Measurements from ENCODE around the gene CTPS2.
A peak's percentile ranks its signal among the peaks of the same experiment; 100 is the strongest.
"Not testable (repeated sequence)": the region's sequence is repeated elsewhere in the genome, so short reads cannot be mapped to it uniquely, and the experiment has no call there.

The CTPS2 gene

GRCh38 chrX:16654093-16654492, 58.4 kb downstream of the CTPS2 start:
- DNase-seq (ENCODE audit: low read depth, low spot score): no peak

GRCh38 chrX:16653424-16653823, 59.0 kb downstream of the CTPS2 start:
- no peak for DNase-seq (ENCODE audit: low read depth, low spot score)

GRCh38 chrX:16651391-16652024, 61.0 kb downstream of the CTPS2 start:
- no peak for DNase-seq (ENCODE audit: low read depth, low spot score)

GRCh38 chrX:16649858-16650257, 62.6 kb downstream of the CTPS2 start, which contains the start of gene S100G:
Gene S100G, plus strand, starts transcription at chrX:16650158. Its CDS starts 849 bp downstream, at chrX:16651007.
- no peak for DNase-seq (ENCODE audit: low read depth, low spot score)

GRCh38 chrX:16646366-16647138, 65.9 kb downstream of the CTPS2 start:
- no peak for DNase-seq (ENCODE audit: low read depth, low spot score)

GRCh38 chrX:16643176-16643575, 69.3 kb downstream of the CTPS2 start:
- no peak for DNase-seq (ENCODE audit: low read depth, low spot score)

- DNase-seq (ENCODE audit: low read depth, low spot score): no peak
Observed at GRCh38 chrX:16640823-16641222, 71.6 kb downstream of the CTPS2 start.

GRCh38 chrX:16639966-16640365, 72.5 kb downstream of the CTPS2 start:
- DNase-seq (ENCODE audit: low read depth, low spot score): no peak

- no peak for DNase-seq (ENCODE audit: low read depth, low spot score)
Observed at GRCh38 chrX:16638533-16638932, 73.9 kb downstream of the CTPS2 start.

- DNase-seq (ENCODE audit: low read depth, low spot score): no peak
Observed at GRCh38 chrX:16635596-16635995, 76.9 kb downstream of the CTPS2 start.

GRCh38 chrX:16635040-16635439, 77.4 kb downstream of the CTPS2 start:
- DNase-seq (ENCODE audit: low read depth, low spot score): no peak

GRCh38 chrX:16633754-16634153, 78.7 kb downstream of the CTPS2 start:
- DNase-seq (ENCODE audit: low read depth, low spot score): no peak

GRCh38 chrX:16629909-16630308, 82.6 kb downstream of the CTPS2 start:
- DNase-seq (ENCODE audit: low read depth, low spot score): no peak

- DNase-seq (ENCODE audit: low read depth, low spot score): peak; percentile 75
Observed at GRCh38 chrX:16628946-16629595, 83.4 kb downstream of the CTPS2 start.

- DNase-seq (ENCODE audit: low read depth, low spot score): peak; percentile 69
Observed at GRCh38 chrX:16628511-16628910, 84.0 kb downstream of the CTPS2 start.

- no peak for DNase-seq (ENCODE audit: low read depth, low spot score)
Observed at GRCh38 chrX:16619024-16619423, 93.4 kb downstream of the CTPS2 start.

- no peak for DNase-seq (ENCODE audit: low read depth, low spot score)
Observed at GRCh38 chrX:16618422-16618821, 94.0 kb downstream of the CTPS2 start.

GRCh38 chrX:16617382-16617781, 95.1 kb downstream of the CTPS2 start:
- DNase-seq (ENCODE audit: low read depth, low spot score): no peak

- no peak for DNase-seq (ENCODE audit: low read depth, low spot score)
Observed at GRCh38 chrX:16612257-16612897, 100.1 kb downstream of the CTPS2 start.

GRCh38 chrX:16610654-16611053, 101.8 kb downstream of the CTPS2 start:
- DNase-seq (ENCODE audit: low read depth, low spot score): not testable (repeated sequence)

- DNase-seq (ENCODE audit: low read depth, low spot score): peak; percentile 23
Observed at GRCh38 chrX:16610121-16610621, 102.3 kb downstream of the CTPS2 start.

- DNase-seq (ENCODE audit: low read depth, low spot score): peak; percentile 27
Observed at GRCh38 chrX:16606142-16606720, 106.2 kb downstream of the CTPS2 start.

All from astrocyte of the hippocampus (primary cell).